HepG2 (cell line): Measurements from ENCODE around the gene TAS2R7. TPM values are rescaled to one million over a fixed set of nuclear protein-coding genes. Genes with fewer than 3 reads are reported as not detected.

ENCODE experiments used
- ATAC-seq: fragments of 200-7000 bp; cut with Tn5 transposase; 3 replicates; pipeline ENCODE4 v1.9.1; 2020; ENCODE audit warnings: mild to moderate bottlenecking, moderate library complexity
- BruUV-seq: library from RNA; stranded (reverse); fragments of 400-500 nt; replicated peaks from 2 replicates; lab custom pipeline; 2021; lab: Mats Ljungman, UMichigan
- CTCF ChIA-PET: fragments of 300-600 bp; formaldehyde crosslinking; extraction: SDS; loops from one replicate; lab custom pipeline; 2021; ENCODE audit warnings: low total read pairs, inconsistent platforms, low intra/inter-chr PET ratio; lab: Yijun Ruan, JAX
- POLR2A ChIA-PET: fragments of 350-600 bp; sonication (Branson Sonifier 250); formaldehyde crosslinking; loops from one replicate; lab custom pipeline; 2020; ENCODE audit warnings: antibody characterized with exemption, inconsistent platforms; lab: Yijun Ruan, JAX
- DNase-seq: peaks from one replicate; pipeline ENCODE4 v3.0.0-alpha.2; 2015; ENCODE audit warnings: low spot score
- FAIRE-seq: peaks from 3 replicates; lab custom pipeline; 2011; peaks lifted over from hg19 to GRCh38; lab: Jason Lieb, UNC
- H2AFZ ChIP-seq: one replicate; pipeline ENCODE4 v1.6.1; 2011; ENCODE audit warnings: low read length, inconsistent platforms
- H3K27ac ChIP-seq: fragments of 300-600 bp; 3 replicates; pipeline ENCODE4 v1.8.0; 2011; ENCODE audit warnings: mixed run types, mild to moderate bottlenecking, mixed read lengths, low read length, inconsistent platforms; ENCODE audit not compliant: insufficient read depth; ENCODE audit errors: extremely low read length
- H3K27me3 ChIP-seq, 2 experiments: fragments of 200-600 bp in 1 of 2; 2 replicates in 1 of 2; 3 replicates in 1 of 2; pipeline versions ENCODE4 v1.6.0 to v1.8.0; 2011; ENCODE audit warnings: low read length in 2 of 2, mild to moderate bottlenecking in 2 of 2, moderate library complexity in 2 of 2, inconsistent platforms in 1 of 2; ENCODE audit not compliant: insufficient read depth in 2 of 2, control insufficient read depth in 1 of 2
- H3K36me3 ChIP-seq, 2 experiments: fragments of 200-600 bp in 1 of 2; replicated peaks in 1 of 2; 2 replicates in 1 of 2; 3 replicates in 1 of 2; pipeline versions ENCODE4 v1.5.1 to v1.8.0; 2011; ENCODE audit warnings: low read length in 2 of 2, inconsistent platforms in 1 of 2; ENCODE audit not compliant: insufficient read depth in 2 of 2, control insufficient read depth in 1 of 2
- H3K4me1 ChIP-seq: 2 replicates; pipeline ENCODE4 v1.5.1; 2012; ENCODE audit warnings: low read length, inconsistent platforms; ENCODE audit not compliant: insufficient read depth
- H3K4me2 ChIP-seq: 2 replicates; pipeline ENCODE4 v1.6.0; 2011; ENCODE audit warnings: low read depth, low read length, inconsistent platforms
- H3K4me3 ChIP-seq, 3 experiments: fragments of 200-600 bp in 1 of 3; sonication (generic), shearing (Covaris generic) in 1 of 3; replicated peaks in 1 of 3; 2 replicates each; pipeline ENCODE4 v1.5.1; 2011 to 2016; ENCODE audit warnings: low read length in 3 of 3, inconsistent platforms in 2 of 3, low read depth in 2 of 3, mild to moderate bottlenecking in 2 of 3, control low read depth in 1 of 3, mixed read lengths in 1 of 3; ENCODE audit not compliant: insufficient read depth in 1 of 3
- H3K79me2 ChIP-seq: one replicate; pipeline ENCODE4 v1.6.1; 2011; ENCODE audit warnings: low read length, inconsistent platforms; ENCODE audit not compliant: insufficient read depth
- H3K9ac ChIP-seq: 2 replicates; pipeline ENCODE4 v1.6.0; 2011; ENCODE audit warnings: mild to moderate bottlenecking, low read depth, low read length, inconsistent platforms; ENCODE audit not compliant: insufficient read depth
- H3K9me3 ChIP-seq: 2 replicates; pipeline ENCODE4 v1.5.1; 2012; ENCODE audit warnings: mild to moderate bottlenecking, low read length
- H4K20me1 ChIP-seq: 2 replicates; pipeline ENCODE4 v1.6.0; 2011; ENCODE audit warnings: inconsistent platforms, mild to moderate bottlenecking, low read length, moderate library complexity; ENCODE audit not compliant: insufficient read depth
- ATF7 ChIP-seq, 2 experiments: fragments of 450-650 bp in 1 of 2; sonication (generic) in 1 of 2; formaldehyde crosslinking in 1 of 2; IDR thresholded peaks; 2 replicates each; pipeline versions ENCODE4 v1.4.0 to v1.6.1; 2016 to 2020; ENCODE audit warnings: antibody characterized with exemption in 1 of 2, mild to moderate bottlenecking in 1 of 2, missing genetic modification reagents in 1 of 2
- CSRNP2 ChIP-seq: sonication (generic); formaldehyde crosslinking; conservative IDR thresholded peaks from 2 replicates; pipeline ENCODE4 v1.8.0; 2022; ENCODE audit warnings: low read depth, missing genetic modification reagents
- FLYWCH1 ChIP-seq: sonication (generic); formaldehyde crosslinking; IDR thresholded peaks from 2 replicates; pipeline ENCODE4 v1.8.1; 2023; ENCODE audit warnings: mild to moderate bottlenecking, missing genetic modification reagents
- KMT2A ChIP-seq: sonication (generic); formaldehyde crosslinking; IDR thresholded peaks from 2 replicates; pipeline ENCODE4 v1.4.0; 2020; ENCODE audit warnings: missing genetic modification reagents
- MIXL1 ChIP-seq: IDR thresholded peaks from 2 replicates; pipeline ENCODE4 v1.6.1; 2016
- TRIM24 ChIP-seq: sonication (generic); formaldehyde crosslinking; IDR thresholded peaks from 2 replicates; pipeline ENCODE4 v1.8.0; 2022; ENCODE audit warnings: mild to moderate bottlenecking, missing genetic modification reagents
- TSC22D2 ChIP-seq: sonication (generic); formaldehyde crosslinking; IDR thresholded peaks from 2 replicates; pipeline ENCODE4 v1.5.1; 2020; ENCODE audit warnings: missing genetic modification reagents, mild to moderate bottlenecking, borderline replicate concordance
- ZBTB34 ChIP-seq: sonication (generic); formaldehyde crosslinking; IDR thresholded peaks from 2 replicates; pipeline ENCODE4 v1.8.0; 2022; ENCODE audit warnings: mild to moderate bottlenecking, missing genetic modification reagents
- ZNF296 ChIP-seq: sonication (generic); formaldehyde crosslinking; conservative IDR thresholded peaks from 2 replicates; pipeline ENCODE4 v1.5.0; 2020; ENCODE audit warnings: mild to moderate bottlenecking, missing genetic modification reagents
- ZNF451 ChIP-seq: sonication (generic); formaldehyde crosslinking; IDR thresholded peaks from 2 replicates; pipeline ENCODE4 v1.5.0; 2020; ENCODE audit warnings: mild to moderate bottlenecking, missing genetic modification reagents
- ZNF746 ChIP-seq: sonication (generic); formaldehyde crosslinking; IDR thresholded peaks from 2 replicates; pipeline ENCODE4 v1.8.0; 2022; ENCODE audit warnings: mild to moderate bottlenecking, missing genetic modification reagents
- WGBS: methylation state at CpG from one replicate; pipeline ENCODE4 v1.1.6; 2017; ENCODE audit warnings: low lambda C conversion rate; 5-methylcytosine and 5-hydroxymethylcytosine counted together
- in situ Hi-C: cut with HindIII; loops from 2 replicates; pipeline ENCODE4 v1.10.0; 2017; ENCODE audit warnings: low pct_unique_long_range_greater_than_20kb; ENCODE audit not compliant: extremely low pct_ligation_motif_present
- intact Hi-C: fragments of 100-400 bp; cut with micrococcal nuclease; formaldehyde crosslinking; loops from one replicate; pipeline ENCODE4 v1.10.0; 2022; ENCODE audit not compliant: unreplicated experiment
- polyA plus RNA-seq, 8 experiments: library from polyadenylated mRNA; depleted of rRNA in 3 of 8; stranded (reverse) in 7 of 8; unstranded in 1 of 8; fragments of >200 nt; fragmentation: Illumina TruSeq in 4 of 8; extraction: Trizol in 4 of 8; gene quantifications; 2 replicates each; pipeline versions ENCODE4 v1.2.1 to v1.2.3, GENCODE V29; 2011 to 2016; ENCODE audit warnings: low read depth in 4 of 8, missing spikeins in 1 of 8, mixed read lengths in 1 of 8; ENCODE audit not compliant: insufficient read depth in 1 of 8
- total RNA-seq, 5 experiments: library from RNA; depleted of rRNA; stranded (reverse); fragments of >200 nt; fragmentation: Illumina TruSeq; extraction: Trizol; gene quantifications; 2 replicates each; pipeline ENCODE4 v1.2.3, GENCODE V29; 2016; ENCODE audit warnings: low read depth in 1 of 5

Gene TAS2R7
- total and polyA plus RNA-seq, 2 of the 13 experiments (the other 11 are each of a cell fraction or from before 2014, with no cell fraction given) = not detected

- intact Hi-C loops (no loop called here), in situ Hi-C loops (no loop called here)
- H3K79me2 ChIP-seq = no peaks in the 10 kb centered on the region
- DNase-seq = no peak
- H3K9ac ChIP-seq = no peak overlapping the region
- CTCF ChIA-PET = no interaction called here
- H4K20me1 ChIP-seq = no peaks in the 10 kb centered on the region
- no peaks in the 10 kb centered on the region for H3K4me1 ChIP-seq
- BruUV-seq = no TSS peak
- FAIRE-seq = no peak
- H2AFZ ChIP-seq = no peak overlapping the region
- whole genome bisulfite sequencing = 0% methylated on average over 3 of the region's 3 CpGs
- H3K4me2 ChIP-seq = no peak overlapping the region
- H3K9me3 ChIP-seq = no peaks in the 10 kb centered on the region
- H3K36me3 ChIP-seq = no peaks in the 10 kb centered on the region
- peaks cover 0 to 4% of the 10 kb centered on the region in 2 experiments; a peak in 1 of 5 replicates for H3K27me3 ChIP-seq
- no peak overlapping the region for H3K27ac ChIP-seq
- no peak for ATAC-seq
- POLR2A ChIA-PET = no interaction called here
- TF ChIP-seq TRIM24 (CRISPR knock-in tag) = no peak
- TF ChIP-seq ATF7 (IDR thresholded peaks at IDR 0.05) = peak; percentile 64
- no peak for TF ChIP-seq ATF7 (CRISPR knock-in tag; IDR thresholded peaks at IDR 0.05)
- H3K4me3 ChIP-seq = no peak overlapping the region
These were observed 9.6 kb upstream of the TAS2R7 start for GRCh38 chr12:10811883-10812536.

GRCh38 chr12:10810068-10810467 lies 7.6 kb upstream of the TAS2R7 start, which contains the start of gene TAS2R9:
Gene TAS2R9, minus strand, starts transcription at chr12:10810168. Its CDS starts 93 bp downstream, at chr12:10810075.
- CTCF ChIA-PET = no interaction called here
- Histone ChIP-seq H3K4me3 (no peak within 1 kb of the TSS), H3K79me2 (no peaks in the 10 kb centered on the region), H4K20me1 (no peaks in the 10 kb centered on the region), H2AFZ (no peak within 1 kb of the TSS), H3K27ac (no peak within 1 kb of the TSS), H3K9me3 (no peaks in the 10 kb centered on the region), H3K27me3 (peaks cover 0 to 4% of the 10 kb centered on the region in 2 experiments; a peak in 1 of 5 replicates), H3K9ac (no peak within 1 kb of the TSS), H3K4me1 (no peaks in the 10 kb centered on the region), H3K4me2 (no peak within 1 kb of the TSS), H3K36me3 (no peaks in the 10 kb centered on the region)
- BruUV-seq = no TSS peak
- intact Hi-C loops = no loop called here
- POLR2A ChIA-PET = no interaction called here
- DNase-seq = no peak
- TF ChIP-seq FLYWCH1 (CRISPR knock-in tag) (no peak), CSRNP2 (CRISPR knock-in tag) (no peak), ZNF746 (no peak), MIXL1 (CRISPR knock-in tag) (no peak), TSC22D2 (no peak), TRIM24 (CRISPR knock-in tag) (no peak), KMT2A (no peak), ZBTB34 (CRISPR knock-in tag) (no peak), ZNF296 (CRISPR knock-in tag) (no peak), ZNF451 (no peak)
- no peak for ATAC-seq
- FAIRE-seq = no peak
- in situ Hi-C loops = no loop called here
